Suppressor macrophage treated with lipopolysaccharide for 4 hours (primary cell): ENCODE data around the gene CA10.

Source experiments
- DNase-seq: peaks from one replicate; pipeline ENCODE4 v3.0.0-alpha.2; 2020

CA10 gene

DNA sequence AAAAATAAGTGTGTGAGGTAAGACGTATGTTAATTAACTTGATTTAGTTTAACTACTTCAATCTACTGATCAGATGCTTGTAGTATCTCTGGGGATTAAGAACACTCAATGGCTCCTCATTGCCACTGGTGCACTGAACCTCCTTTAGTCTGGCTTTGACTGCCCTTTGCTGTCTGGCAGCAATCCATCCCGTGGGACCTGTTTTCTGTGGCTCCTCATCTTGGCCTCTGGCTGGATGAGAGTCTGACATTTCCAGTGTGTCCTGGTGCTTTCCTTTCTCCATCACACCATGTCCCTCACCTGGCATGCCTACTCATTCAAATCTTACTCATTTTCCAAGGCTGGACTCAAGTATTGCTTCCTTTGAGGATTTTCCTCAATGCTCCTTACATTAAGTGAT lies 212.2 kb downstream of the CA10 start:
- DNase-seq = no peak

DNA sequence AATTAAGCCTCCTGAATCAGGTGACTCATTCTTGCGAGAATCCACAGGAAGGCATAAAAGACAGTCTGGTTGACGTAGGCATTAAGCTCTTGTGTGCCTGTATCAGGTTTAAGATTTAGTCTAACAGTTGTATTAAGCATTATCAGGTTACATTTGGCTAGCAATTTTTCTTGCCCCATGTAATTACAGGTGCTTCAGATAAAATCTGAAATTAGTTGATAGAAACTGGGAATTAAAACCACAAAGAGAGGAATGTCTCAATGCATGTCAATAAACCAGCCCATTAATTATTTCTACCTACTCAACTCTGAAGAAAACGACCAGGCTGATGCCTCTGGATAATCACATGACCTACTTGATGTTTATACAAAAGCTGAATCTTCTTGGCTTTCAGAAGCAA lies 217.2 kb downstream of the CA10 start:
- DNase-seq = no peak

DNA sequence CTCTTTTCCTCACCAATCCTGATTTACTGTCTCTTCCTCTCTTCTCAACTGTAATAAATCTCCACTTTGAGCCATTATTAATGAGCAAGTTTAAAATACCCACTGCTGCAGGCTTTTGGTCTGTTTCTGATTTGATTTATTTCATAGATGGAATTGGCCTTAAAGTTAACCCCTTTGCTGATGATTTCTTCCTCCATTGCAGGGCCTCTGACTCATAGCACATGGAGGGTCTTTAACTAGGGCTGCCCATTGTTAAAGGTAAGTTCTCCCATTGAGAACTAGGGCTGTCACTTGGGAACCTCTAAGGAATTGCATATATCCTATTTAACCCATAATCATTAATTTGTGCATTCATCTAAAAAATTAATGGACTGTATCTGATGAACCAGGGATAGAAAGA lies 221.2 kb downstream of the CA10 start:
- no peak for DNase-seq

DNA sequence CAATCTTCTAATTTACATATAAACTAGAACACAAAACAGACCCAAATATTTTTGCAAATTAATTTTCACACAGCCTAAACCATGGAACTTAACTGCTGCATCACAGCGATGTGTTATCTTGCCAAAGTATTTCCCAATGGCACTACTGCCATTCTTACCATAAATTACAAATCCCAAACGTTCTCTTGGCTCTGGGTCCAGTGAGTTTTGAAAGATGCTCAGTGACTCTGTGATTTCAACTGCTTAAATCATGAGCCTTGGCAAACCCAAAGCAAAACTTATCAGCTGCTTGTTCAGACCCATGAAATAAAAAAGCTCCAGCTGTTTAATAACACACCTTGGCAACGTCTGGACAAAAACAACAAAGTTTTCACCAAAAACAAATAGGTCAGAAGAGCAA lies 223.0 kb downstream of the CA10 start:
- no peak for DNase-seq

DNA sequence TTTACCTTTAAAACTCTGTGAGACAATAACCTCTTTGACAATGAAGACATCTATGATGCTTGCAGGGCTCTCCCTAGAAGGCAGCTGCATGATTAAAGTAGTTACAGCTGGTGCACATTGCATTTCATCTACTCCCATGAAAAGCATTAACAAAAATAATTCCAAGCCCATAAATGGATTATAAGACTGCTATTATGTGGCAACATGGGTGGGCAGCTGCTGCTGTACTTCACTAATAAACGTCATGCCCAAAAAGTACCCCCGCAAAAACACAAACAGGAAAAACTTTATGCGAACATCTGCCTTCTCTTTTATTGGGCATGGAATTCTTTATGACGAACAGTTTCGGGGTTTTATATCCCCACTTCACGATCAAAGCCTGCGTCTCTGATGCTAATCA lies 224.9 kb downstream of the CA10 start:
- DNase-seq = no peak

DNA sequence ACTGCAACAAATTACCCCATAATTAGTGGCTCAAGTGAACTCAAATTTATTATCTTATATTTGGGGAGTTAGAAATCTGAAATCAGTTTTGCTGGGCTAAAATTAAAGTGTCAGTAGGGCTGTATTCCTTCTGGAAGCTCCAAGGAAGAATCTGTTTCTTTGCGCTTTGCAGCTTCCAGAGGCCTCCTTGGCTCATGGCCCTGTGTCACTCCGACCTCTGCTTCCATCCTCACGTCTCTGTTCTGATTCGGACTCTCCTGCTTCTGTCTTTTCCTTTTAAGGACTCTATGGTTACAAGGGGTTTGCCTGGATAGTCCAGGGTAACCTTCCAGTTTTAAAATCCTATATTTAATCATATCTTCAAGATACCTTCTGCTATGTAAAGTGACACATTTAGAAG lies 232.1 kb downstream of the CA10 start:
- DNase-seq = no peak

DNA sequence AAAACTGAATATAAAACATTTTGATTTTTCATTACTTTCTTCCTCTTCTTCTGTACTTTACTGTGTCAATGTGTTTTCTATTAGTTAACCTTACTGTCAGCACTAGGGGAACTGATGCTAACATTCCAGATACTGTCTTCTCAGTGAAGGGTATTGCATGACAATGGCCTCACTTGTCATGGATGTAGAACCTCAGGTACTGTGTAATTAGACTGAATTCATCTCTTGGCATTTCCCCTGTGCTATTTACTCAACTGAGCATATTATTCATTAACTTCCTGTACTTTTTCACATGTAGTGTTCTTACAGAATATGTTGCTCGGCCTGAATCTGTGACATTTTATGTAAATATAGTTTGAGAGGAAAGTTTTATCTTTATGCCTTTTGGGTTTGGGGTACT lies 237.0 kb downstream of the CA10 start:
- DNase-seq = no peak

DNA sequence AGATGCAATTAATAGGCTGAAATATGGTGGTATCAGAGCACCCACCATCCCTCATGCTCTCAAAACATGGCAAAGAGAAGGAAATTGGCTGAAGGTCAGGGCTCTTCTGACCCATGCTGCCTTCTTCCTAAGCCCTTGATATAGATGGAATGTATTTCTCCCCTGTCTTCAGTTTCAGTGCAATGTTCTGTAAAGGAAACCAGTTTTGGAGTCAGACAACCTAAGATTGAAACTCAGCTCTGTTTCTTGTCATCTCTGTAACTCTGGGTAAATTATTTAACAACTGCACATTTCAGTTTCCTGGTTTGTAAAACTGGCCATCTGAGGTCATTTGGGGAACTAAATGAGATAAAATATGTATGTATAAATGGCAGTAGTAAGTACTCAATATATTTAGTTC lies 243.9 kb downstream of the CA10 start:
- no peak for DNase-seq

DNA sequence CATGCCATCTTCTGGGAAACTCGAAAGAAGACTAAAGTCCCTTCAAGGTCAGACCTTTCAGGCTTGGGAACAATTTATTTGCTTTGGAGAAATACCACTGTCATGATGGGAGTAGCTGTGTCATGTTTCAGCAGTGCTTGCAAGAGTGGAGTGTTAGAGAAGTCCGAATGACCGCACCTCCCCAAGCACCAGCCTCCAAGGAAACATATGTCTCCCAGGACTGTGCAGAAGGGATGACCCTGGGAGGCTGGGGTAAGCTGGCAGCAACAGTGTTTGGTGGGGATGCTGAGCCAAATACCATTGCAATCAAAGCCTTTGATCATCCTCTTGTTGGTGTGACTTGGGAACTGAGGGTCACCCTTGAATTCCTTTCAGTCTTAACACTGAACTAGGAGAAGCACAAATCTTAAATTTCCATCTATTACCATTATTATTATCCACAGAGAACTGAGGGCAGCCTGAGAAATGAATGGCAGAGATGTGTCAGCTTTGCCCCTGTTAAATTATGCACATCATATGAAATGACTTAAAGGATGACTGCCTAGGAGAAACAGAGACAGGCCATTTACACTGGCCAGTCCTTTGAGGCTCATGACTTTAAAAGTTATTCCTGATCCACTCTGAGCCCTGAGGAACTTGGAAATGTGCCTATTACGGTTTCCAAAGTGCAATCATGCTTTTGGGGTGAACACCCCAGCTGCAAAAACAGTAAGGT lies 244.9 kb downstream of the CA10 start:
- DNase-seq = no peak

DNA sequence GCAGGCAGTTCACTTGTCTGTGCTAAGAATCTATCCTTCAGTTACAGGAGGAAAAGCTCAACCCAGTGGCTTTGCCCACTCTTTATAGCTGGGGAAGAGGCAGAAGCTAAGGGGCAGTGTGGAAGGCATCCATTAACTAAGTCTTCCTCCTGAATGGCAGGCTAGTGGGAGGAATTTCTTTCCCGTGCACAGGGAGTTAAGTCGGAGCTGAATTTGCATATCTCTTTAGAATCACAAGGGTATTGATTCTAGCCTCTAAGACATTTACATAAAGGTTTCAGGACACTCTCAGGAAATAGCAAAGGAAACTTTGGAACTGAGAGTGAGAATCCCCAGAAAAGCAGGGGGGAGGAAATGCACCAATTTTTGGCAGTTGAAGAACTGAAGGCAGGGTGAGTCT lies 245.6 kb downstream of the CA10 start:
- no peak for DNase-seq

DNA sequence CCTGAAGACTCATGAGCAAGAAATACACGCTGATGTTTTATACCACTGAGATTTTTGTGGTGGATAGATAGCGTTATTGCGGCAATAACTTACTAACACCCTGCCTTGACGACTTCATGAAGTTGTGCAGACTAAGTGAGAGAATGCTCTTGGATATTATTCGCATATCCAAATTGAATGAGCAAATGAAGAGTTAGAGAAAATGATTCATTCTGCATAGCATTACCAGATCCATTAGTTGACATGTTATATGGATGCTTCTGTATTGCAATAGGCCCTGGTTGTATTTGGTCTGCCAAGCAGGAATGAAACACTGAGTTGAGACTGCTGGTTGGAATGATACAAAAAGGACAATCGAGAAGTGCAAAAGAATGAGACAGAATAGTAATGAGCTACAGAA lies 247.3 kb downstream of the CA10 start:
- DNase-seq = no peak

DNA sequence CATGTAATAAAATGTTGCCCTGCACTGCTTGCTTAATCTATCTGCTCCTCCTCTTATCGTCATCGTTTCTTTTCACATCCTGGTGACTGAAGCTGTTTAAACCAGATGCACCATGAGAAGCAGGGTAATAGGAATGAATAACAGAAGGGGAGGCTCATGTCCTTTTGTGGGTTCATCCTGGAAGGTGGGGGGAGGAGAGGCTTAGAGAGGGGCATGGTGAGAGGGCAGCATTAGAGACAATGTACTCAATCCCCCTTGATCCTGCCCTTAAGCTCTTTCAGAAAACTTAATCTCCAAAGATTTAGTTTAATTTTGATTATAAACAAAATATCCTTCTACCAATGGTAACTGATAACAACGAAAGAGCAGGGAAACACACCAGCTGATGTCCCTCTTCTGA lies 248.5 kb downstream of the CA10 start:
- no peak for DNase-seq

DNA sequence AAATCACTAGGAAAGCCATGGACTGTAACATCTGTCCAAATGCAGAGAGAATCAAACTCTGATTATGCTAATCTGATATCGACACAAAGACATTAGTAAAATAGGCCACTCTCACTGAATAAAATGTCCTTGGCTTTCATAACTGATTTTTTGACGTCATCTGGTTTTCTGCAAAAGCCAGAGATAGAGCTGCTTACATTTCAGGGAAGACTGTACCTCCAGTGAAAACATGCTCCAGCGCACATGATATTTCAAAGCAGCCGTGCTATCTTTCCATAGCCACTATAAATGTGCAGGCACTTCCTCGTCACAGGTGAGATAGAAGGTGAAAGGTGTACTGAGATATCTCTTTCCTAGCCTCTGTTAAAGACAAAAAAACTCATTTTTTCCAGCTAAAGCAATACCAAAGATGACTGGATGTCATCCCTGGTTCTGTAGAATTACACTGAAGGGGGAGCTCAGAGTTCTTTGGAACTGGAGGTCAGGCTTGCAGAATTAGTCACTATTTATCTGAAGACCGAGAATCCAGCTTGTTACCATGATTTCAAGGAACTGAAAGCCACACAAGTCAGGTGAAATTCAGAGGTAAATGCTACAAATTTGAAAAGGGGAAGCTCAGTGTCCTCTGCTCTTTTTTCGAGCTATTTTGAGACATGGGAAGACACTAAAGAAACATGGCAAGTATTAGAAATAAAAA lies 249.5 kb downstream of the CA10 start:
- no peak for DNase-seq

DNA sequence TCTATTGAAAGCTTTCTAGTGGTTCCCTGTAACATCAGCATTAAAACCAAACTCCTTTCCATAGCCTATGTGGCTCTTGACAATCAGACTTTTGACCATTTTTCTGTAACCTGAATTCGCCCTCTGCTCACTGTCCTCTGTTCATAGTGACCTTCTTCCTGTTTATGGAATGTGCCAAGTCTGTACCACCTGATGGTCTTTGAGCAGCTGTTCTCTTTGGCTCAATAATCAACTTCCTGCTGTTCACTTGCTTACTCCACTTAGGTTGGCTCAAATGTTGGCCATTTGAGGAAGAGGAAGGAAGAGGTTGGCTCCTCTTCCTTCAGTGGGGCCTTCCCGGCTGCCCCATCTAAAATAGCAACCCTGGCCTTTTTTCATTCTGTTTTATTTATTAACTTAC lies 251.5 kb downstream of the CA10 start:
- DNase-seq = no peak

DNA sequence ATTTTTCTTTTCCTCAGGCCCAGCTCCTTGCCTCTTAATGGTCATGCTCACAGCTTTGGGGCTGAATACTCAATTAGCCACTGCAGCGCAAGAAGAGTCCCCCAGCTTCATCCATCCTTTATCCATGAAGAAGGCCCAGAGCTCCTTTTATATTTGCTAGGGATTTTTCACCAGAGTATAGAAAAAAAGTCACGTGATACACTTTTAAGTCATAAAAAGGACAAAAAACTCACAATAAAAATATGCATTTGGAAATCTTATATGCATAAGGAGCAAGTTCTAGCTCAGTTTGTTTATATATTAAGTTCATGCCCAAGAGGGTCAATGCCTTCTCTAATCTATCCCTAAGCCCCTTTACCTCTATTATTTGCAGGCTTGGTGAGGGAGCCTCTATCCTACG lies 254.1 kb downstream of the CA10 start:
- DNase-seq = no peak

DNA sequence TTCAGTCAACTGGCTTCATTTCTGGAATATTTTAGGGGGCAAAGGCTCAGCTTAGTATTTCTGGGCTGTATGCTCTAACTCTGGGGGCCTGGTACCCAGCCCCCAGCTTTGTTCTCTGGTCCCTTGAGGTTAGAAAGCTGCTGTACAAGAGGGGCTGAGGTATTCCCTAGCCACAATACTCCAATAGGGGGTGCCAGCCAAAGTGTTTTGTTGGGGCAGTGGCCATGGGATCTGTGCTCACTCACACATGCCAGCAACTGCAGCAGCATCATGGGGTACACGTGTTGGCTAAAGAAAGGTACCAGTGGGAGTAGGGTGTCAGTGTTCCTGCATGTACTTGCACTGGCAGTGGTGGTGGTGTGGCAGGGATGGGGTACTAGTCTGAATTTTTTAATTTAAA lies 257.3 kb downstream of the CA10 start:
- no peak for DNase-seq

DNA sequence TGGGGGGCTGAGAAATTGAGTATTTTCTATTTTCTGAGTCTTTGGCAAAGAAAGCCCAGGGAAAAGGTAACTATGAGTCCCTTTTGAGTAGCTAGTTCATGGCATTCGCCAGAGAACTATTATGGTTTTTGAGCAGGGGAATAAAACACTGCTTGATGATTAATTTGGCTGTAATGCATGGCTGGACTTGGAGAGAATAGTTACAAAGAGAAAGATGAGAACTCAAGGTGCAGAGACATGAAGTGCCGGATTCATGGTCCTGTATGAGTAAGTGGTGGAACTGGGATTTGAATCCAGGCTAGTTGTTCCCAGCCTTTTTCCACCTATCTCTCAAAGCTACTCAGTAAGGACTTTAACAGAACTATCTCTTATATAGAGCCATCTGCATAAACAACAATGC lies 266.6 kb downstream of the CA10 start:
- no peak for DNase-seq

DNA sequence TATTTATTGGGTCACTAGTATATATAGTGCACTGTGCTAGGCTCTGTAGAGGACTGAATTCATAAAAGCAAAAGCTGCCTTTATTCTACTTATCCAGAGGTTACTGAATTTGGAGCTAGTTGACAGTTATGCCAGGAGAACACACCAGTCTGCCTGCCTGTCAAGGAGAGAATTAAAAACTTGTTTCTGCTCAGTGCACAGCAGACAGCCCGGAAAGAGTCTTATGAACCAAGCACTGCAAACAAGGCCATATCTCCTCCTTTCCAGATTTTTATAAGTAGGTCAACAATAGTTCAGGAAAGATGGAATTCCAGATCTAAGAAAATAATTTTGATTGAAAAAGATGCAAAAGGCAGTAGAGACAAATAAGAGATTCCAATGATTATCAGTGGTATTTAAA lies 267.8 kb downstream of the CA10 start:
- DNase-seq = no peak

DNA sequence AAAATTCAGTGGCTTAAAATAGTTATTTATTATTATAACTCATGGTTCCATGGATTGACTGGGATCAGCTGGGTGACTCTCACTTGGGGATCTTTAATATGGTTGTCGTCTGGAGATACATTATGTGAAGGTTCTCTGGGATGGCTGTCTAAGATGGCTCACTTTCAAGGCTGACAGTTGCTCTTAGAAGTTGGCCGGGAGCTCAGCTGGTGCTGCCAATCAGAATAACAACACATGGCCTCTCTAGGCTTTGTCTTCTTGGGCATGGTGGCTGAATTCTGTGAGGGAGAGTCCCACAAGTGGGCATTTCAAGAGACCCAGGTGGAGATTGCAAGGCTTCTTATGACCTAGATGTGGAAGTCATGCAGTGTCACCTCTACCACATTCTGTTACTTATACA lies 269.7 kb downstream of the CA10 start:
- no peak for DNase-seq

DNA sequence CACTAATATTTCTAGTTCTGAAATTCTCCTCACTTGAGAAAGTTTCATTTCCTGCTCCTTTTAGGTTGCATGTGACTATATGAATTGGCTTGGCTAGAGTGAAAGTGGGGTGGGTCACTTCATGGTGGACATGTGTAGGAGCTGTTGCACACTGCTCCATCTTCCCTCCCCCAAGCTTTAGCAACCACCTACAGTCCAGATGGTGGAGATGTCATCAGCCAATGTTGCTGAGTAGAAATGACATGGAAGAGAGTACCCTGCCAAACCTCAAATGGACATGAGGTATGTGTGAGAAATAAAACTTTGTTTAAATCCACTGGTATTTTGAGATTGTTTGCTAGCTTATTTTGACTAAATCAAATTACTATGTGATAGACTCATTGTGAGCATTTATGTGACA lies 281.5 kb downstream of the CA10 start:
- no peak for DNase-seq

DNA sequence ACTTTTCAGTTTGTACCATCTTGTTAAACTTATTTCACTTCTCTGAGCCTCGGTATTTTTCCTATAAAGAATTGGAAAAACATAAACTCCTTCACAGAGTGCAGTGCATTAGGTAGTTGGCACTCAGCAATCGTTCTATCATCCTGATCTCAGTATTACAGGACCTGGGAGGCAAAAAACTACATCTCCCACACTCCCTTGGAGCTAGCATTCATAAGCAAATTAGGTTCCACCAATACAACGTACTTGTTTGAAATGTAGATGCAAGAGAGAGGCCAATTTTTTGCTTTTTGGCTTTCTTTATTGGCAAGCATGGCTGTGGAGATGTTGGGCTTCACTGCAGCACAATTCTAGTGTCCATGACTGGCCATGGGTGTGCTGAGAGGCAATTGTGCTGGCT lies 285.2 kb downstream of the CA10 start:
- DNase-seq = no peak

DNA sequence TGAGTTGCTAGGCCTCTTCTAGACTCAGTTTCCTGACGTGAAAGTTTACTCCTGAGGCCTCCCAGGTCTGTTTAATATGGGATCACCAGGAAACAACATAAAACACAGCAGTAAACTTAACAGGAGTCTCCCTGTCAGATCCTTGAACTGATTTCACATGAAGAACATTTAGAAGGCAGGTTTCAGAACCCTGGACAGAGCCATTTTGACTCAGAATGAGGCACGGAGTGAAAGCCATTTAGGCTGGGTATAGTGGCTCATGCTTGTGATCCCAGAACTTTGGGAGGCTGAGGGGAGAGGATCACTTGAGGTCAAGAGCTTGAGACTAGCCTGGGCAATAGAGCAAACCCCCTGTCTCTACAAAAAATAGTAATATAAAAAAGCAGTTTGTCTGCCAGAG lies 289.1 kb downstream of the CA10 start:
- peak; percentile 26 for DNase-seq

DNA sequence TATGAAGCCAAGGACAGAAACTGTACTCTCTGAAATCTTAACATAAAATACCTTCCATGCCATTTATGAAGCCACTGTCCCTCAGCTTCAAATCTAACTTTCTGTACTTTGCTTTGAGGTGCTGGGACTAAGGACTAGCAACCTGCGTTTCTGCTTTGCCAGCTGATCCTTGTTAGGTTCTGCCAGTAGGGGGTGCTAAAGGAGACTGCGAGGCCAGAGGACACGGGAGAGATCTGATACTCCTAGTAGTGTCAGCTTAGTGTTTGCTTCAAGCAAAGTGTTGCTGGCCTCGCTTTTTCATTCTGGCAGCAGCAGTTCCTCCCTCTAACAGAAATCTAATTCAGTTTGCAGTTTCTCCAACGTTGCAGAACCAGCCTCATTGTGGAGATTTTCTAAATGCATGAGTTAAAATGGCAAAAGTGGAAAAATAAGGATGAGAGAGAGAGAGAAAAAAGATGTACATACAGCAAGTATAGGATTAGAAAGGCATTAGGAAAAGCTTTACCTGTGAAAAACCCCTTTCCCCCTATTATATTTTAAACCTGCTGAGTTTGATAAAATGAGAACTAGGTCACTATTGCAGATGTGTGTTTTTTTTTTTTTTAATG lies 297.5 kb downstream of the CA10 start:
- DNase-seq = peak; percentile 54

DNA sequence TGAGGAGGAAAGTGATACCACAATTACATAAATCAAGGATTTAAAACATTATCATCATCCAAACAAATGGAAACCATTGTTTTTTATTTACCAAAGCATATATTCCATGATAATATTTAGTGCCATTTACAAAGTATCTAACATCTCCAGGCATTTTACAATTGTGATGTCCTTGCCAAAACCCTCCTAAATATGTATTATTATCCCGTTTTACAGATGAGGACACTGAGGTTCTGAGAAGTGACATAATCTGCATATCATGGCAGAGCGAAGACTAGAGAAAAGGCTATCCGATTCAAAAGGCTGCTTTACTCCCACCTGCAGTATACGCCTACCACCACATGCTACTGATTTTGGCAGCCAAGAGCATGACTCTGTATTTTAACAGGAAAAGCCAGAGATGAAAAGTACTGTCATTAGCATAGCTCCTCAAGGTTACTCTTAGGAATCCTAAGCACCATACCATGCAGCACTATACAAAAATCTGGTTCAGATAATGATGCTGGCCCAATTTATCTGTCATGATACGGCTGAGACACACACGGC lies 301.4 kb downstream of the CA10 start:
- no peak for DNase-seq
